Kidney (tissue), 14 donors: ENCODE results near the gene ENPP1. TPM values are rescaled to one million over a fixed set of nuclear protein-coding genes. Genes with fewer than 3 reads are reported as not detected.

Source experiments
- DNase-seq, 5 donors: peaks; one replicate each; pipeline ENCODE4 v3.0.0-alpha.2; 2013 to 2020
- FAIRE-seq: peaks from 2 replicates; lab custom pipeline; 2012; peaks lifted over from hg19 to GRCh38; lab: Jason Lieb, UNC
- H3K27ac ChIP-seq, 2 donors: one replicate each; pipeline ENCODE4 v1.7.0; 2013; ENCODE audit warnings: low read depth in 2 of 2, low read length in 2 of 2, inconsistent platforms in 1 of 2
- H3K27me3 ChIP-seq: one replicate; pipeline ENCODE4 v1.7.1; 2013; ENCODE audit warnings: low read length, inconsistent platforms; ENCODE audit not compliant: control insufficient read depth, insufficient read depth
- H3K36me3 ChIP-seq, 3 donors: one replicate each; pipeline versions ENCODE4 v1.7.0 to v1.7.1; 2013; ENCODE audit warnings: low read length in 3 of 3, control low read depth in 1 of 3, inconsistent platforms in 1 of 3; ENCODE audit not compliant: insufficient read depth in 3 of 3, control insufficient read depth in 2 of 3
- H3K4me1 ChIP-seq, 3 donors: one replicate each; pipeline versions ENCODE4 v1.7.0 to v1.7.1; 2013; ENCODE audit warnings: low read length in 3 of 3, inconsistent platforms in 1 of 3, low read depth in 1 of 3; ENCODE audit not compliant: control insufficient read depth in 2 of 3, insufficient read depth in 2 of 3
- H3K4me3 ChIP-seq, 3 donors: one replicate each; pipeline versions ENCODE4 v1.7.0 to v1.8.1; 2013; ENCODE audit warnings: low read length in 3 of 3, control low read depth in 1 of 3, inconsistent platforms in 1 of 3
- H3K9ac ChIP-seq, 3 donors: one replicate each; pipeline versions ENCODE4 v1.7.0 to v1.7.1; 2013; ENCODE audit warnings: low read length in 3 of 3, control low read depth in 1 of 3, inconsistent platforms in 1 of 3
- H3K9me3 ChIP-seq, 3 donors: one replicate each; pipeline versions ENCODE4 v1.7.0 to v1.7.1; 2013; ENCODE audit warnings: low read length in 3 of 3, control low read depth in 1 of 3, inconsistent platforms in 1 of 3; ENCODE audit not compliant: control insufficient read depth in 2 of 3, insufficient read depth in 1 of 3
- CTCF ChIP-seq: IDR thresholded peaks from 3 replicates; pipeline ENCODE4 v1.5.1; 2012; ENCODE audit warnings: mild to moderate bottlenecking, moderate library complexity, borderline replicate concordance; ENCODE audit not compliant: insufficient read depth; ENCODE audit errors: extremely low read depth
- intact Hi-C: fragments of 100-400 bp; cut with DNase I; formaldehyde crosslinking; loops from one replicate; pipeline ENCODE4 v1.11.1; 2022
- polyA plus RNA-seq: library from polyadenylated mRNA; stranded (reverse); fragments of 350-450 nt; fragmentation: Illumina TruSeq; extraction: RNeasy Lipid Tissue Mini Kit (QIAGEN cat#74804); gene quantifications from one replicate; pipeline ENCODE4 v1.2.3, GENCODE V29; 2014; ENCODE audit warnings: low read depth, low replicate concordance; ENCODE audit not compliant: insufficient read depth
- total RNA-seq: library from RNA; stranded (reverse); fragmentation: NEBNext Ultra II Directional; extraction: Animal tissue kit (Norgen Biotek cat#: 25700); gene quantifications from one replicate; pipeline ENCODE4 v1.2.1, GENCODE V29; 2021
- donor health status: control.
- donor health status: control.
- donor health status: control.
- donor health status: control.
- donor health status: control.
- donor health status: DM: yes; HTN: yes; CAD: no.
- donor health status: Normal renal cell carcinoma (clear cell type).

The ENPP1 gene
- total and polyA plus RNA-seq, 2 donors from 2014 or later: 3.7 to 6.5 TPM

GRCh38 chr6:131769385-131770141 lies 38.3 kb upstream of the ENPP1 start:
- no peak for TF ChIP-seq CTCF
- no peak overlapping the region for H3K9ac ChIP-seq
- no peaks in the 10 kb centered on the region for H3K9me3 ChIP-seq
- no peaks in the 10 kb centered on the region for H3K4me1 ChIP-seq
- H3K27ac ChIP-seq: no peak overlapping the region
- no peak overlapping the region for H3K4me3 ChIP-seq
- intact Hi-C loops: no loop called here
- FAIRE-seq (no peak), DNase-seq (no peak)
- no peaks in the 10 kb centered on the region for H3K36me3 ChIP-seq
- H3K27me3 ChIP-seq: no peaks in the 10 kb centered on the region

GRCh38 chr6:131770776-131771175 lies 37.0 kb upstream of the ENPP1 start:
- H3K27me3 ChIP-seq: no peaks in the 10 kb centered on the region
- TF ChIP-seq CTCF: no peak
- H3K9me3 ChIP-seq: no peaks in the 10 kb centered on the region
- no peaks in the 10 kb centered on the region for H3K4me1 ChIP-seq
- intact Hi-C loops: no loop called here
- H3K36me3 ChIP-seq: no peaks in the 10 kb centered on the region
- H3K4me3 ChIP-seq: no peak overlapping the region
- DNase-seq: no peak
- H3K9ac ChIP-seq: no peak overlapping the region
- H3K27ac ChIP-seq: no peak overlapping the region
- no peak for FAIRE-seq

- Histone ChIP-seq H3K36me3 (no peaks in the 10 kb centered on the region), H3K4me3 (no peak overlapping the region), H3K27me3 (no peaks in the 10 kb centered on the region), H3K9me3 (no peaks in the 10 kb centered on the region), H3K9ac (no peak overlapping the region), H3K27ac (no peak overlapping the region), H3K4me1 (no peaks in the 10 kb centered on the region)
- no peak for TF ChIP-seq CTCF
- FAIRE-seq (no peak), DNase-seq (no peak)
- intact Hi-C loops: no loop called here
Observed at GRCh38 chr6:131773284-131773950, 34.4 kb upstream of the ENPP1 start.
